SK-N-SH treated with all-trans-retinoic acid at 6 μM for 48 hours (cell line): Measurements from ENCODE around the gene FHIT.

Experiments
- ATAC-seq: fragments of 200-7000 bp; cut with Tn5 transposase; 3 replicates; pipeline ENCODE4 v1.9.1; 2020; ENCODE audit warnings: mild to moderate bottlenecking, moderate library complexity
- ARNTL ChIP-seq: fragments of 450-650 bp; formaldehyde crosslinking; IDR thresholded peaks from 2 replicates; pipeline ENCODE4 v1.5.0; 2020; ENCODE audit warnings: low read depth, mild to moderate bottlenecking, moderate library complexity, borderline replicate concordance
- BACH2 ChIP-seq: fragments of 250-450 bp; sonication (Bioruptor Pico); IDR thresholded peaks from 2 replicates; pipeline ENCODE4 v1.9.0; 2021; ENCODE audit warnings: mild to moderate bottlenecking, borderline replicate concordance
- CREB5 ChIP-seq: fragments of 250-450 bp; sonication (Bioruptor Pico); IDR thresholded peaks from 2 replicates; pipeline ENCODE4 v1.5.1; 2020; ENCODE audit warnings: low read depth, mild to moderate bottlenecking, moderate library complexity
- CSDC2 ChIP-seq: fragments of 250-450 bp; sonication (Bioruptor Pico); IDR thresholded peaks from 2 replicates; pipeline ENCODE4 v1.5.0; 2020; ENCODE audit warnings: mild to moderate bottlenecking, moderate library complexity
- ESRRG ChIP-seq: fragments of 250-450 bp; sonication (Bioruptor Pico); IDR thresholded peaks from 2 replicates; pipeline ENCODE4 v1.6.1; 2021; ENCODE audit warnings: mild to moderate bottlenecking
- GLIS3 ChIP-seq: fragments of 250-450 bp; sonication (Bioruptor Pico); IDR thresholded peaks from 2 replicates; pipeline ENCODE4 v1.5.0; 2020; ENCODE audit warnings: mild to moderate bottlenecking, moderate library complexity
- ISL1 ChIP-seq: fragments of 250-450 bp; sonication (Bioruptor Pico); IDR thresholded peaks from 2 replicates; pipeline ENCODE4 v2.1.2; 2022; ENCODE audit warnings: mild to moderate bottlenecking, moderate library complexity
- OSR1 ChIP-seq: fragments of 250-450 bp; sonication (Bioruptor Pico); IDR thresholded peaks from 2 replicates; pipeline ENCODE4 v1.8.0; 2022; ENCODE audit warnings: moderate library complexity, mild to moderate bottlenecking, inconsistent platforms
- PATZ1 ChIP-seq: fragments of 250-450 bp; sonication (Bioruptor Pico); IDR thresholded peaks from 2 replicates; pipeline ENCODE4 v1.8.0; 2020; ENCODE audit warnings: mild to moderate bottlenecking, moderate library complexity, borderline replicate concordance
- POU6F1 ChIP-seq: fragments of 250-450 bp; sonication (Bioruptor Pico); IDR thresholded peaks from 2 replicates; pipeline ENCODE4 v1.8.0; 2021; ENCODE audit warnings: low read depth, mild to moderate bottlenecking, moderate library complexity, borderline replicate concordance
- PPARA ChIP-seq: fragments of 250-450 bp; sonication (Bioruptor Pico); IDR thresholded peaks from 2 replicates; pipeline ENCODE4 v1.5.0; 2020; ENCODE audit warnings: mild to moderate bottlenecking, borderline replicate concordance
- RARB ChIP-seq: fragments of 250-450 bp; sonication (Bioruptor Pico); IDR thresholded peaks from 2 replicates; pipeline ENCODE4 v1.8.0; 2021; ENCODE audit warnings: mild to moderate bottlenecking, moderate library complexity
- SNAI2 ChIP-seq: fragments of 250-450 bp; sonication (Bioruptor Pico); IDR thresholded peaks from 2 replicates; pipeline ENCODE4 v1.5.0; 2020; ENCODE audit warnings: mild to moderate bottlenecking, moderate library complexity
- TCF4 ChIP-seq: fragments of 250-450 bp; sonication (Bioruptor Pico); IDR thresholded peaks from 2 replicates; pipeline ENCODE4 v1.8.0; 2021; ENCODE audit warnings: mild to moderate bottlenecking, moderate library complexity, borderline replicate concordance
- TOX ChIP-seq: fragments of 250-450 bp; sonication (Bioruptor Pico); IDR thresholded peaks from 2 replicates; pipeline ENCODE4 v1.8.0; 2021; ENCODE audit warnings: mild to moderate bottlenecking, moderate library complexity, borderline replicate concordance
- TSHZ2 ChIP-seq: fragments of 250-450 bp; sonication (Bioruptor Pico); IDR thresholded peaks from 2 replicates; pipeline ENCODE4 v1.5.0; 2020; ENCODE audit warnings: mild to moderate bottlenecking, moderate library complexity
- ZC3H10 ChIP-seq: fragments of 250-450 bp; sonication (Bioruptor Pico); IDR thresholded peaks from 2 replicates; pipeline ENCODE4 v1.5.1; 2021; ENCODE audit warnings: mild to moderate bottlenecking, moderate library complexity
- ZFP3 ChIP-seq: fragments of 250-450 bp; sonication (Bioruptor Pico); IDR thresholded peaks from 2 replicates; pipeline ENCODE4 v1.5.0; 2020; ENCODE audit warnings: mild to moderate bottlenecking, moderate library complexity
- ZFP30 ChIP-seq: fragments of 450-650 bp; formaldehyde crosslinking; IDR thresholded peaks from 2 replicates; pipeline ENCODE4 v1.5.0; 2022; ENCODE audit warnings: mild to moderate bottlenecking, moderate library complexity
- ZNF565 ChIP-seq: fragments of 450-650 bp; formaldehyde crosslinking; conservative IDR thresholded peaks from 2 replicates; pipeline ENCODE4 v1.5.0; 2020; ENCODE audit warnings: low read depth, mild to moderate bottlenecking, moderate library complexity
- ZNF70 ChIP-seq: fragments of 450-650 bp; formaldehyde crosslinking; IDR thresholded peaks from 2 replicates; pipeline ENCODE4 v1.5.0; 2020; ENCODE audit warnings: mild to moderate bottlenecking, moderate library complexity
- ZNF8 ChIP-seq: fragments of 450-650 bp; formaldehyde crosslinking; IDR thresholded peaks from 2 replicates; pipeline ENCODE4 v1.5.0; 2020; ENCODE audit warnings: mild to moderate bottlenecking, moderate library complexity
- TF ChIP-seq, protein P1 (sequence below): fragments of 250-450 bp; sonication (Bioruptor Pico); IDR thresholded peaks from 2 replicates; pipeline ENCODE4 v1.5.1; 2021; ENCODE audit warnings: mild to moderate bottlenecking, moderate library complexity

FHIT gene

GRCh38 chr3:59783468-59783988 is 1467.7 kb downstream of the FHIT start:
- ATAC-seq: no peak
- TF ChIP-seq, protein P1, sequence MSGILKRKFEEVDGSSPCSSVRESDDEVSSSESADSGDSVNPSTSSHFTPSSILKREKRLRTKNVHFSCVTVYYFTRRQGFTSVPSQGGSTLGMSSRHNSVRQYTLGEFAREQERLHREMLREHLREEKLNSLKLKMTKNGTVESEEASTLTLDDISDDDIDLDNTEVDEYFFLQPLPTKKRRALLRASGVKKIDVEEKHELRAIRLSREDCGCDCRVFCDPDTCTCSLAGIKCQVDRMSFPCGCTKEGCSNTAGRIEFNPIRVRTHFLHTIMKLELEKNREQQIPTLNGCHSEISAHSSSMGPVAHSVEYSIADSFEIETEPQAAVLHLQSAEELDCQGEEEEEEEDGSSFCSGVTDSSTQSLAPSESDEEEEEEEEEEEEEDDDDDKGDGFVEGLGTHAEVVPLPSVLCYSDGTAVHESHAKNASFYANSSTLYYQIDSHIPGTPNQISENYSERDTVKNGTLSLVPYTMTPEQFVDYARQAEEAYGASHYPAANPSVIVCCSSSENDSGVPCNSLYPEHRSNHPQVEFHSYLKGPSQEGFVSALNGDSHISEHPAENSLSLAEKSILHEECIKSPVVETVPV (CRISPR knock-in tag): no peak
- TF ChIP-seq TSHZ2 (CRISPR knock-in tag) (no peak), CSDC2 (CRISPR knock-in tag) (no peak), POU6F1 (CRISPR knock-in tag) (no peak), TOX (no peak), OSR1 (CRISPR knock-in tag) (no peak)

- TF ChIP-seq PATZ1 (CRISPR knock-in tag) (no peak), ISL1 (CRISPR knock-in tag) (no peak), ZC3H10 (CRISPR knock-in tag) (no peak), GLIS3 (no peak), POU6F1 (CRISPR knock-in tag) (no peak), ZNF565 (CRISPR knock-in tag) (no peak), TCF4 (CRISPR knock-in tag) (no peak), ZNF70 (CRISPR knock-in tag) (no peak), ARNTL (CRISPR knock-in tag) (no peak), ZFP30 (CRISPR knock-in tag) (no peak), PPARA (no peak), SNAI2 (no peak), ESRRG (CRISPR knock-in tag) (no peak), RARB (CRISPR knock-in tag) (no peak), CREB5 (CRISPR knock-in tag) (no peak), BACH2 (CRISPR knock-in tag) (no peak), OSR1 (CRISPR knock-in tag) (no peak), ZFP3 (CRISPR knock-in tag) (no peak), ZNF8 (CRISPR knock-in tag) (no peak)
- TF ChIP-seq, protein P1 (CRISPR knock-in tag): no peak
These were observed 1468.6 kb downstream of the FHIT start for GRCh38 chr3:59782664-59783063.

More at GRCh38 chr3:59782664-59783063, 1468.6 kb downstream of the FHIT start:
- ATAC-seq: no peak
